ENCODE data around the gene SNRNP48.

SNRNP48 gene

DNA sequence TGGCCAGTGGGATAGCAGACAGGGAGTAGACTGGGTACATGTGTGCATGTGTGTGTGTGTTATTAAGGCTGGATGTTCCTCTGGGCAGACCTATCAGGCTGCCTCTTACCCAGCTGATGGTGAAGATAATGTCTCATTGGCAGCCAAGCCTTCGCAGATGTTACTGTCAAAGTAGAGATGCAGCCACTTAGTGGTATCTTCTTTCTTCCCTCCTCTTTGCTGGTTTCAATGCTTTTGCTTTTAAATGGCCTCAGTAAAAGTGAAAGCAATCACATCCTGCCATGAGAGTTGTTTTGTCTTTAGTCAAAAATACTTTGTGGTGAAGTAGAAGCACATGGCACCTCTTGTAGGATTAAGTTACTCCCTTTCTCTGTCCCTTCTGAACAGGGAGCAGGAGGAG is 57.5 kb downstream of the SNRNP48 start:
- no peak for DNase-seq

DNA sequence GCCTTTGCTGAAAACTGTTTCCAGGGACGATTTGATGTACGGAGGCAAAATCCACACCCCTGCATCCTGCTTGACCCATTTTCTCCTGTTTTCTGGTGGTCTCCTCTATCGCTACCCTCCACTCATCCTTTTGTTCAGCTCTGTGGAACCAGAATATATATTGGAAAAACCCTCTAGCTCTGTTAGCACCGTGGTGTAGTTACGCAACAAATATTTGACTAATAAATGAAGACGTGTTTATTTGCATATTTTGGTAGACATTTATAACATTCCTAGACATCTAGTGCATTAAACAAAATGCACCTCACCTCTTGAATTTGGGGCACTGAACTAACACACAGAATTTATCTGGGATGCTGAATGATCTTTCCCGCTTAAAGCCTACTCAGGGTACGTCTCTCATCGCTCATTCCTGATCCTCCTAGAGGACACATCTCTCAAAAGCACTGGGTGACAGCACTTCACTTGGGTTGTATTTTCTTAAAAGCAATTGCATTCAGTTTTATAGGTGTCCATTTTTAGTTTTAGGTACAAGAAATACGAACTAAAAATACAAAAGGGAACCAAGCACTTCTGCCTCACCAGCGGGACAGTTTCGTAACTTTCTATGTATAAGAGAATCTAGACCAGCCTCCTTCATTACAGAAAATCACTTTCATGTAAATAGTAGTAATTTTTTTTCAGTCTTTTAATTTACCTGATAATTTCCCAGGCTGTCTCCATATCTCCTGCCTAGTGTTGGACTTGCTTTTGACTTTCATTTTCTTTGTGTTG is 59.2 kb downstream of the SNRNP48 start:
- DNase-seq, result no peak

DNA sequence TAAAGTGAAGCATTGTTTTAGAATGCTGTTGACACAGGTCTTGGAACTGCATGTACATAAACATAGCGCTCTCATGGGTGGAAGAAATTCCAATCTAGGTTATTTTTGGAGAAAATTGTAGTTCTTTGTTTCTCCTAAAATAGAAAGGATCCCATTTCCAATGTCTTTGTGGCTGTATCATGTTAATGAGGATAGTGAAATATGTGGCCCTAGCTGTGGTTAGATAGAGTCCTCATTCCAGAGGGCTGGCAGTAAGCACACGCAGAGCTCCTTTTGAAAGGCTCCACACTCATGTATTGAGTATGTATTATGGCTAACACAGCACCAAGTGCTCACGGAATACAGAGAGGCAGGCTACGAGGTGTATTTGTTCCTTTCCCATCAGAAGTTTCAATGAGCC is 60.9 kb downstream of the SNRNP48 start:
- DNase-seq, result no peak

- no peak for DNase-seq
Observed at GRCh38 chr6:7652957-7653356, 63.0 kb downstream of the SNRNP48 start.

DNA sequence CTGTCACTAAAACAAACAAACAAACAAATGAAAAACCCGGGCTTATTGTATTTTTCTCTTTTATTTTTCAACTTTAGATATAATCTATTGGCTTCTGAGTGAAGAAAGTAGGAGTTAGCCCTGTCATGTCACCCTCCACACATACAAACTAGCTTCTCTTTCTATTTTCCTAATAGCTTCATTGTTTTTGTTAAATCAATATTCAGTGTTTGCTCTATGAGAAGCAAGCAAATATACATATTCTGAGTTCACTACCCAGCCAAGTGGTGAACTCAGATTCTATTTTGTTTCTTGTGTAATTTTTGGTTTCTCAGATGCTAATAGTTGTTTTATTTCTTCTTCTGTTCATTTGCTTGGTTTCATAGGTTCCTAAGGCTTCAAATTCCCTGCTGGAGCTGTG is 66.4 kb downstream of the SNRNP48 start:
- DNase-seq, result no peak

DNA sequence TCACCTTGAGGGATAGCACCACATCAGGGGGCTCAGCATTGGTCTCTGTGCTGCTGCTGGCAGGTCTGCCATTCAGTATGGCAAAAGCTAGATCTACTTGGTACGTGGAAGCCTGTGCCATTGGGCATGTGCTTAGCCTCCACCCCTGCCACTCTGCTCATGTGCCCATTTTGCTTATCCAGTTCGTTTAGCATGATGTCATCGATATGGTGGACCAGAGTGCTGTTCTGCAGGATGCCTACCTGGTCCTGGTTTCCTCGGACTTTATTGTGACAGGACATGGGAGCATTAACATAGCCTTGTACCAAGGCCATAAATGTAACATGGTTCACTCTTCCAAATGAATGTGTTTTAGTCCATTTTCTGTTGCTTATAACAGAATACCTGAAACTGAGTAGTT is 68.5 kb downstream of the SNRNP48 start:
- no peak for DNase-seq

GRCh38 chr6:7661364-7661763 is 71.4 kb downstream of the SNRNP48 start:
- DNase-seq, result no peak
